ENCODE results near the gene USB1.

The USB1 gene

DNA sequence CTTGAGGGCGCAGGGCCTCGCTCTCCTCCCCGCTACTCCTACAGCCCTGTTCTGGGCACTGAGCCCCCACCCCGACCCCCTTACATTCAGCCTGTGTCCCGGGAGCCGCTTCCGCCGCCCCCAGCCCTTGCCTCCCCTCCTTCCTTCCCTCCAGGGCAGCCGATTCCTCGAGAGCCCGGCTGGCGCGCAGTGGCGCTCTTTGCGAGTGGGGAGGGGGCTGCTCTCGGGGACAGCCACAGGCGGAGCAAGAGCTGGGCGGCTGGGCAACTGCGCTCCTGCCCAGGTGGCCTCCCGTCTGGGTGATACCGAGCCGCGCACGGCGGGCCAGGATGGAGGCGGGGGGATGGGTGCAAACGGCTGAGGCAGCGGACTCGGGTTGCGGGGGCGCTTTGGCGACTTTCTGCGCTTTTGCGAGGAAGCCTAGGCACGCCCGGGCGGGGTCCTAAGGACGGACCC, 25.5 kb downstream of the USB1 start:
- no peak for DNase-seq (ENCODE audit: low read depth)
- H3K4me3 ChIP-seq (ENCODE audit: low read length): peak overlapping the region; percentile 50
- TF ChIP-seq, protein P1, sequence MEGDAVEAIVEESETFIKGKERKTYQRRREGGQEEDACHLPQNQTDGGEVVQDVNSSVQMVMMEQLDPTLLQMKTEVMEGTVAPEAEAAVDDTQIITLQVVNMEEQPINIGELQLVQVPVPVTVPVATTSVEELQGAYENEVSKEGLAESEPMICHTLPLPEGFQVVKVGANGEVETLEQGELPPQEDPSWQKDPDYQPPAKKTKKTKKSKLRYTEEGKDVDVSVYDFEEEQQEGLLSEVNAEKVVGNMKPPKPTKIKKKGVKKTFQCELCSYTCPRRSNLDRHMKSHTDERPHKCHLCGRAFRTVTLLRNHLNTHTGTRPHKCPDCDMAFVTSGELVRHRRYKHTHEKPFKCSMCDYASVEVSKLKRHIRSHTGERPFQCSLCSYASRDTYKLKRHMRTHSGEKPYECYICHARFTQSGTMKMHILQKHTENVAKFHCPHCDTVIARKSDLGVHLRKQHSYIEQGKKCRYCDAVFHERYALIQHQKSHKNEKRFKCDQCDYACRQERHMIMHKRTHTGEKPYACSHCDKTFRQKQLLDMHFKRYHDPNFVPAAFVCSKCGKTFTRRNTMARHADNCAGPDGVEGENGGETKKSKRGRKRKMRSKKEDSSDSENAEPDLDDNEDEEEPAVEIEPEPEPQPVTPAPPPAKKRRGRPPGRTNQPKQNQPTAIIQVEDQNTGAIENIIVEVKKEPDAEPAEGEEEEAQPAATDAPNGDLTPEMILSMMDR (IDR thresholded peaks at IDR 0.05; ENCODE audit: insufficient read depth, low read depth, low read length, missing control alignments): no peak

DNA sequence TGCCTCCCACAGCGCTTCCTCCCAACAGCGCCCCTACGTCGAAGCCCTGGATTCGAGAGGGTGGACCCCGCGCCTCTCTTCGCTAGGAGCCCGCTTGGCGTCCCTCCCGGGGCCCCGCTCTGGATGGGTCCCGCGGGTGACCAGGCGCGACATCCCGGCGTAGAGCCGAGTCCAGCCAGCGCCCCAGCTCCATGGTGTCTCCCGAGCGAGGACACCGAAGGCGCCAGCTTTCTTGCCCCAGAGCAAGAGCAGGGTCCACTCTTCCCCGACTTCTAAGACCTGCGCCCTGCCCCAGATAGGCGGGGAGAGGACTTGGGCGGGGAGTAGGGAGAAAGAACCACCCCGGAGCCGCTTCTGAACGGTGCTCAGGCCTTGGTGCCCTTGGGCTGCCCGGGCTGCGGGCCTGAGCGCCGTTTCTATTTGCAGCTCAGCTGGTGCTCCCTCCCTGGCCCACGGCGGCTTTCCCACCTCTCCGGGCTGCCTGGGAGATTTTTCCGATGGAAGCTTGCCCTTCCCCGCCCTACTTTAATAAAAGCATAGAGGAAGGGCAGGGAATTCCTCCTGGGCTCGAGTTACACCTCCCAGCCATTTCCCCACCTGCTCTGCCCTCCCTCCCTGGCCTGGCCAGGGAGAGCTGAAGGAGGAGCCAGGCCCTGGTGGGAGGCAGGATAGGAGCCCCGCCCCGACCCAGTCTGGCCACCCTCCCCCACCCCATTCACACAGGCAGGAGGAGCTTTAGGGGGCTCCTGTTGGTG, 26.1 kb downstream of the USB1 start:
- TF ChIP-seq, protein P1 (IDR thresholded peaks at IDR 0.05; ENCODE audit: insufficient read depth, low read depth, low read length, missing control alignments): no peak
- H3K4me3 ChIP-seq (ENCODE audit: low read length): peak overlapping the region; percentile 50
- DNase-seq (ENCODE audit: low read depth): peak; percentile 50

DNA sequence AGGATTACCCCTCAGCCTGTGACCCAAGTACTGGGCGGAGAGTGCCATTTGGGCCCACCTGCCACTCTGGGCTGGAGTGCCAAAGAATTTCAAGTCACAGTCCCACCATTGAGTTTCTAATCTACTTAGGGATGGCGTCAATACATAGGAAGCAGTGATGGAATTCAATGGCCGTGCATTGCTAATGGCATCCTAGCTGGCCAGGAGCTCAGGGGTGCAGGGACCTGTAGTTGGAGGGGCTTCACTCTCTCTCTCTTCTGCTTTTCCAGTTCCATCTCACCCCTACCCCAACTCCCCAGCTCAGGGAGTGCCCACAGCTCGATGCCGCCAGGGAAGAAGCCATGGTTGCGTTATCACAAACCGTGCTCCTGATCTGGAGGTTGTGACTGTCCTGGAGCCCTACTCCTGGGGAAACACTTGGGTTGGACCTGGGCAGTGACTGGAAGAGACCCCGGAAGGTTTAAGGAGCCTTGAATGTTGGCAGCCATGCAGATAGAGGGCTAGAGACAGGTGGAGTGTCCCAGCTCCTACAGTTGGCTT, 26.8 kb downstream of the USB1 start:
- TF ChIP-seq, protein P1 (IDR thresholded peaks at IDR 0.05; ENCODE audit: insufficient read depth, low read depth, low read length, missing control alignments): no peak
- DNase-seq (ENCODE audit: low read depth): no peak
- H3K4me3 ChIP-seq (ENCODE audit: low read length): no peak overlapping the region

DNA sequence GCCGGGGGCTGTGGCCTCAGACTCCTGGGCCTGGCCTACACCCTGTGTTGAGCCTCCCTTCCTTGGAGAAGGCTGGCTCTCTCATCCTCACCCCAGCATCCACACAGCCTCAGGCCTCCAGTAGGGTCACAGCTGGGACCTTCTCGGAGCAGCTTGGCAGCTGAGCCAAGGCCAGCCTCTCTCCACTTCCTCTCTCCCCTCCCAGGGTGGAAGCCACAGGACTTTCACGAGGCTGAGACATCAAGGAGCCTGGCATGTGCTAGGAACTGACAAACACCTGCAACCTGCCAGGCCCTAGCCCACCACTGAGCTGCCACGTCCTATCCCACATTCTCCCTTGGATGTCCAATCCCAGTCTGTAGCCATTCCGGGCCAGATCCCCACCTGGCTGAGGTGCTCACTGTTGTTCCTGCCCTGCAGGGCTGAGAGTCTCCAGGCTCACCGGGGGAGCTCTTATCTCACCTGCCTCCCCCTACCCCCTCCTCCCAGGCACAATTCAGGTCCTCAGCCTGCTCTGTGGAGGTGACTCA, 27.4 kb downstream of the USB1 start:
- no peak overlapping the region for H3K4me3 ChIP-seq (ENCODE audit: low read length)
- DNase-seq (ENCODE audit: low read depth): no peak
- TF ChIP-seq, protein P1 (IDR thresholded peaks at IDR 0.05; ENCODE audit: insufficient read depth, low read depth, low read length, missing control alignments): no peak

DNA sequence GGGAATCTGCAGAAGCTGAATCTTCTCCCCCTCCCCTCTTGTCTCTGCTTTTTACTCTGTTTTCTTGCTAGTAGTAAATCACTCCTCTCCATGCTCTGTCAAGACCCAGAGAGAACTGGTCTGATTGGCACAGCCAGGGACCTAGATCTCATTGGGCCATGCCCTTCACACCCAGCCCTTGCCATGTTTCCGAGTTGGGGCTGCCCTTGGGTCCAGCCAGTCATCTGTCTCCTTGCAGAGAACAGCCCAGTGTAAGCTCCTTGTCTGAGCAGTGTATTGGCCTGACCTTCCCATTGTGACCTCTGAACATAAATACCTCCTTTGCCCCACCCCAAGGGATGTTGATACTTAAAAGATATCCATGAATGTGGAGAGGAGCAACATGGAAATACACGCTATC, 28.2 kb downstream of the USB1 start:
- no peak for DNase-seq (ENCODE audit: low read depth)
- TF ChIP-seq, protein P1 (IDR thresholded peaks at IDR 0.05; ENCODE audit: insufficient read depth, low read depth, low read length, missing control alignments): no peak
- no peak overlapping the region for H3K4me3 ChIP-seq (ENCODE audit: low read length)

DNA sequence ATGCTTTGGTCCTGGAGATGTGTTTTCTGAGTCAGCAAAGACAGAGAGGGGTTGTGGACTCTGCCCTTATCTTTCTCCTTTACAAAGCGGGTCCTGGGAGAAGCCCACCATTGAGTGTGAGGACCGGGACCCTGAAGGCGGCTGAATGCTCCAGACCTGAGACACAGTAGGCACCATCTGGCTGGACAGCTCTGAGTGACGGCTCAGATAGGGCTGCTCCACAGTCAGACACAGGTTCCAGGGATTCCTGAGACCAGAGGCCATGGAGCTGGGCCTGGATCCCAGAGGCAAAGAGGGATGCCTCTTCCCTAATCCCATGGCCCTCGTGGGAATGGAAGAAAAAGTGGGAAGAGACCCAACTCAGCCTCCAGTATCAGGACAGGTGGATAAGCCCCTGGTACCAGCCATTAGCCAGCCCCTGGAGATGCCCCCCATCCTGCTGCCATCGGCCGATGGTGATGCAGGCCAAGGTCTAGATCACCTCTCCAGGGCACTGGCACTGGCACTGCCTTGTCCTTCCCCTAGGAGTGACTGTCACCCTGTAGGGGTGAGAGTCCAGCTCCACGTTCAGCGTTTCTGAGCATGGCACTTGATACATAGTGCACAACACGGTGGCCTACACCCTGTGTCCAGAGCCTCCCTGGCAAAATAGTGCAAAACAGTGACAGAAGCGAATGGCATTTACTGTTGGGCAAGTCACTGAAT, 29.1 kb downstream of the USB1 start:
- no peak for DNase-seq (ENCODE audit: low read depth)
- no peak overlapping the region for H3K4me3 ChIP-seq (ENCODE audit: low read length)
- TF ChIP-seq, protein P1 (IDR thresholded peaks at IDR 0.05; ENCODE audit: insufficient read depth, low read depth, low read length, missing control alignments): no peak

Measured in epithelial cell of esophagus (primary cell).